SK-N-SH (cell line): Measurements from ENCODE around the gene AGL. TPM values are rescaled to one million over a fixed set of nuclear protein-coding genes. Genes with fewer than 3 reads are reported as not detected.

Source experiments
- CTCF ChIA-PET: fragments of 300-600, 350-600 bp; formaldehyde crosslinking; extraction: SDS; loops from one replicate; lab custom pipeline; 2021; lab: Yijun Ruan, JAX
- POLR2A ChIA-PET: fragments of 350-600 bp; sonication (Branson Sonifier 250); formaldehyde crosslinking; extraction: SDS; loops from one replicate; lab custom pipeline; 2020; ENCODE audit warnings: antibody characterized with exemption, inconsistent platforms; lab: Yijun Ruan, JAX
- DNase-seq: peaks from one replicate; pipeline ENCODE4 v3.0.0; 2012
- H2AFZ ChIP-seq: fragments of 200-600 bp; sonication (generic); 2 replicates; pipeline ENCODE4 v1.8.1; 2016; ENCODE audit warnings: antibody characterized with exemption, mild to moderate bottlenecking, low read depth
- H3F3A ChIP-seq: fragments of 200-600 bp; sonication (generic); replicated peaks from 2 replicates; pipeline ENCODE3; 2016; ENCODE audit warnings: antibody characterized with exemption, mild to moderate bottlenecking; ENCODE audit not compliant: insufficient read depth
- H3K27ac ChIP-seq, 2 experiments: fragments of 200-500 bp in 1 of 2; fragments of 200-600 bp in 1 of 2; sonication (Bioruptor generic) in 1 of 2; sonication (generic), shearing (Covaris generic) in 1 of 2; 2 replicates each; pipeline versions ENCODE4 v1.5.1 to v1.6.1; 2014 to 2016; ENCODE audit warnings: low read depth in 2 of 2, inconsistent platforms in 1 of 2, low read length in 1 of 2, mild to moderate bottlenecking in 1 of 2, mixed read lengths in 1 of 2
- H3K27me3 ChIP-seq: fragments of 200-600 bp; sonication (generic), shearing (Covaris generic); 2 replicates; pipeline ENCODE4 v1.6.1; 2016; ENCODE audit warnings: mixed run types; ENCODE audit not compliant: insufficient read depth
- H3K36me3 ChIP-seq, 2 experiments: fragments of 200-500 bp in 1 of 2; fragments of 200-600 bp in 1 of 2; sonication (Bioruptor generic) in 1 of 2; sonication (generic) in 1 of 2; replicated peaks in 1 of 2; 2 replicates each; pipeline versions ENCODE3 to v1.5.1; 2014 to 2016; ENCODE audit warnings: low read length in 1 of 2, mild to moderate bottlenecking in 1 of 2; ENCODE audit not compliant: insufficient read depth in 2 of 2, control insufficient read depth in 1 of 2
- H3K4me1 ChIP-seq, 2 experiments: fragments of 200-500 bp in 1 of 2; fragments of 200-600 bp in 1 of 2; sonication (Bioruptor generic) in 1 of 2; sonication (generic), shearing (Covaris generic) in 1 of 2; 2 replicates each; pipeline versions ENCODE4 v1.5.1 to v1.6.1; 2014 to 2016; ENCODE audit warnings: low read depth in 1 of 2, low read length in 1 of 2, mixed run types in 1 of 2; ENCODE audit not compliant: insufficient read depth in 2 of 2, control insufficient read depth in 1 of 2
- H3K4me2 ChIP-seq: fragments of 200-600 bp; sonication (generic), shearing (Covaris generic); 2 replicates; pipeline ENCODE4 v1.6.1; 2017; ENCODE audit warnings: mixed run types
- H3K4me3 ChIP-seq, 2 experiments: fragments of 200-500 bp in 1 of 2; fragments of 200-600 bp in 1 of 2; sonication (Bioruptor generic) in 1 of 2; sonication (generic), shearing (Covaris generic) in 1 of 2; 2 replicates each; pipeline versions ENCODE4 v1.5.1 to v1.8.1; 2014 to 2016; ENCODE audit warnings: low read depth in 2 of 2, inconsistent platforms in 1 of 2, low read length in 1 of 2, mild to moderate bottlenecking in 1 of 2, mixed read lengths in 1 of 2, moderate library complexity in 1 of 2
- H3K79me2 ChIP-seq: fragments of 200-600 bp; sonication (generic); 2 replicates; pipeline ENCODE4 v1.8.1; 2017; ENCODE audit warnings: mild to moderate bottlenecking; ENCODE audit not compliant: insufficient read depth
- H3K9ac ChIP-seq: fragments of 200-600 bp; sonication (generic); 2 replicates; pipeline ENCODE4 v1.6.1; 2017; ENCODE audit warnings: mixed run types
- H3K9me2 ChIP-seq: fragments of 200-600 bp; sonication (generic); 2 replicates; pipeline ENCODE4 v1.6.1; 2017; ENCODE audit warnings: mixed run types
- H3K9me3 ChIP-seq: fragments of 200-600 bp; sonication (generic); 2 replicates; pipeline ENCODE4 v1.6.1; 2017; ENCODE audit warnings: mixed run types, mild to moderate bottlenecking, moderate library complexity
- H4K20me1 ChIP-seq: fragments of 200-600 bp; sonication (generic); 2 replicates; pipeline ENCODE4 v1.6.1; 2017; ENCODE audit warnings: mild to moderate bottlenecking, mixed run types; ENCODE audit not compliant: insufficient read depth
- CHD2 ChIP-seq: fragments of 150-350 bp; IDR thresholded peaks from 2 replicates; pipeline ENCODE4 v1.6.1; 2018; ENCODE audit warnings: low read length; ENCODE audit not compliant: partially characterized antibody
- EZH2phosphoT487 ChIP-seq: fragments of 200-600 bp; sonication (generic); IDR thresholded peaks from 2 replicates; pipeline ENCODE4 v1.6.1; 2017; ENCODE audit warnings: low read depth, mixed run types, mild to moderate bottlenecking, antibody characterized with exemption, moderate library complexity, borderline replicate concordance
- FOSL2 ChIP-seq: IDR thresholded peaks from 2 replicates; pipeline ENCODE4 v1.4.0; 2012; ENCODE audit warnings: low read depth, mild to moderate bottlenecking, moderate library complexity, borderline replicate concordance
- MAX ChIP-seq: IDR thresholded peaks from 2 replicates; pipeline ENCODE4 v1.4.0; 2012; ENCODE audit warnings: low read depth
- NFIC ChIP-seq: IDR thresholded peaks from 2 replicates; pipeline ENCODE4 v1.4.0; 2012; ENCODE audit warnings: borderline replicate concordance
- REST ChIP-seq: IDR thresholded peaks from 2 replicates; pipeline ENCODE4 v1.6.1; 2012; ENCODE audit warnings: mild to moderate bottlenecking, low read depth, low read length, moderate library complexity
- SMC3 ChIP-seq: IDR thresholded peaks from 2 replicates; pipeline ENCODE4 v1.6.1; 2012; ENCODE audit warnings: low read depth, low read length, improper control_type of control experiment
- ZBTB33 ChIP-seq: IDR thresholded peaks from 2 replicates; pipeline ENCODE4 v1.4.0; 2012; ENCODE audit warnings: low read depth, borderline replicate concordance
- WGBS: methylation state at CpG from one replicate; pipeline ENCODE4 v1.1.6; 2017; ENCODE audit warnings: low lambda C conversion rate; 5-methylcytosine and 5-hydroxymethylcytosine counted together
- polyA plus RNA-seq, 3 experiments: library from polyadenylated mRNA; depleted of rRNA; stranded (reverse); fragments of >200 nt; gene quantifications; 2 replicates each; pipeline ENCODE4 v1.2.3, GENCODE V29; 2012
- TF ChIP-seq, protein P1 (sequence below): IDR thresholded peaks from 2 replicates; pipeline ENCODE4 v1.4.0; 2012; ENCODE audit warnings: low read depth, borderline replicate concordance
- TF ChIP-seq, protein P2 (sequence below): fragments of 150-350 bp; IDR thresholded peaks from 2 replicates; pipeline ENCODE4 v1.6.1; 2017; ENCODE audit warnings: antibody characterized with exemption, low read length, low read depth, borderline replicate concordance
- TF ChIP-seq, protein P3 (sequence below): IDR thresholded peaks from 2 replicates; pipeline ENCODE4; 2012

AGL gene
- polyA plus RNA-seq, 1 of the 3 experiments (the other 2 are of a cell fraction), result 1.5 TPM

DNA sequence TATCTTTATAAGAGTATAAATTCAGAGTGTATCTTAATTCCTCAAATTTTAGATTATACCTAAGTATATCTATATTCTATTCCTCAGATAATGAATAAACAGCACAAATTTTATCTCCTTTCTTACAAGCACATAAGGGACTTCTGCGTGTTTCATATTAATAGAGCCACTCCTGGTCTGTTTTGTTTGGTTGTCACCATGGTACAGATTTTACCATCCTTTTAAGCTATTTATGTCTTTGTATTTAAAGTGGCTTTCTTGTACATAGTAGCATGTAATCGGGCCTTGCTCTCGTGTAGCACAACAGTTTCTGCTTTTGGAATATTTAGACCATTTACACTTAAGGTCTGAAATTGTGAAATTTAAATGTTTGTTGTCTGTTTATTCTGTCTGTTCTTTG lies 67.1 kb downstream of the AGL start:
- H4K20me1 ChIP-seq, result no peaks in the 10 kb centered on the region
- ChIA-PET POLR2A (no interaction called here), CTCF (no interaction called here)
- H3K27me3 ChIP-seq, result no peaks in the 10 kb centered on the region
- H3K4me3 ChIP-seq, result no peak overlapping the region
- DNase-seq, result no peak
- H3K9me2 ChIP-seq, result no peaks in the 10 kb centered on the region
- TF ChIP-seq FOSL2 (no peak), EZH2phosphoT487 (no peak), SMC3 (no peak), ZBTB33 (no peak), CHD2 (no peak), NFIC (no peak), MAX (no peak), REST (no peak)
- TF ChIP-seq, protein P1, sequence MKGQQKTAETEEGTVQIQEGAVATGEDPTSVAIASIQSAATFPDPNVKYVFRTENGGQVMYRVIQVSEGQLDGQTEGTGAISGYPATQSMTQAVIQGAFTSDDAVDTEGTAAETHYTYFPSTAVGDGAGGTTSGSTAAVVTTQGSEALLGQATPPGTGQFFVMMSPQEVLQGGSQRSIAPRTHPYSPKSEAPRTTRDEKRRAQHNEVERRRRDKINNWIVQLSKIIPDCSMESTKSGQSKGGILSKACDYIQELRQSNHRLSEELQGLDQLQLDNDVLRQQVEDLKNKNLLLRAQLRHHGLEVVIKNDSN, result no peak
- TF ChIP-seq, protein P2, sequence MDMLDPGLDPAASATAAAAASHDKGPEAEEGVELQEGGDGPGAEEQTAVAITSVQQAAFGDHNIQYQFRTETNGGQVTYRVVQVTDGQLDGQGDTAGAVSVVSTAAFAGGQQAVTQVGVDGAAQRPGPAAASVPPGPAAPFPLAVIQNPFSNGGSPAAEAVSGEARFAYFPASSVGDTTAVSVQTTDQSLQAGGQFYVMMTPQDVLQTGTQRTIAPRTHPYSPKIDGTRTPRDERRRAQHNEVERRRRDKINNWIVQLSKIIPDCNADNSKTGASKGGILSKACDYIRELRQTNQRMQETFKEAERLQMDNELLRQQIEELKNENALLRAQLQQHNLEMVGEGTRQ, result no peak
- TF ChIP-seq, protein P3, sequence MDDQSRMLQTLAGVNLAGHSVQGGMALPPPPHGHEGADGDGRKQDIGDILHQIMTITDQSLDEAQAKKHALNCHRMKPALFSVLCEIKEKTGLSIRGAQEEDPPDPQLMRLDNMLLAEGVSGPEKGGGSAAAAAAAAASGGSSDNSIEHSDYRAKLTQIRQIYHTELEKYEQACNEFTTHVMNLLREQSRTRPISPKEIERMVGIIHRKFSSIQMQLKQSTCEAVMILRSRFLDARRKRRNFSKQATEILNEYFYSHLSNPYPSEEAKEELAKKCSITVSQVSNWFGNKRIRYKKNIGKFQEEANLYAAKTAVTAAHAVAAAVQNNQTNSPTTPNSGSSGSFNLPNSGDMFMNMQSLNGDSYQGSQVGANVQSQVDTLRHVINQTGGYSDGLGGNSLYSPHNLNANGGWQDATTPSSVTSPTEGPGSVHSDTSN, result no peak
- H3K27ac ChIP-seq, result no peak overlapping the region
- no peaks in the 10 kb centered on the region for H3K9me3 ChIP-seq
- no peaks in the 10 kb centered on the region for H3K79me2 ChIP-seq
- H3K4me1 ChIP-seq, result no peaks in the 10 kb centered on the region
- H3K36me3 ChIP-seq, result peaks cover 24 to 45% of the 10 kb centered on the region in 2 experiments
- H3K4me2 ChIP-seq, result no peak overlapping the region
- no peak overlapping the region for H3K9ac ChIP-seq
- H2AFZ ChIP-seq, result no peak overlapping the region
- 97% methylated on average over 3 of the region's 3 CpGs for WGBS
- no peaks in the 10 kb centered on the region for H3F3A ChIP-seq
